HG02759 (cell line): ENCODE data around the gene FHIT.
A peak's percentile ranks its signal among the peaks of the same experiment; 100 is the strongest.
"Not testable (repeated sequence)": the region's sequence is repeated elsewhere in the genome, so short reads cannot be mapped to it uniquely, and the experiment has no call there.

Experiments used
- ATAC-seq: cut with Tn5 transposase; IDR thresholded peaks from one replicate; pipeline ENCODE4 v1.9.1; 2021; ENCODE audit warnings: mild to moderate bottlenecking, moderate library complexity; ENCODE audit not compliant: unreplicated experiment

The FHIT gene

DNA sequence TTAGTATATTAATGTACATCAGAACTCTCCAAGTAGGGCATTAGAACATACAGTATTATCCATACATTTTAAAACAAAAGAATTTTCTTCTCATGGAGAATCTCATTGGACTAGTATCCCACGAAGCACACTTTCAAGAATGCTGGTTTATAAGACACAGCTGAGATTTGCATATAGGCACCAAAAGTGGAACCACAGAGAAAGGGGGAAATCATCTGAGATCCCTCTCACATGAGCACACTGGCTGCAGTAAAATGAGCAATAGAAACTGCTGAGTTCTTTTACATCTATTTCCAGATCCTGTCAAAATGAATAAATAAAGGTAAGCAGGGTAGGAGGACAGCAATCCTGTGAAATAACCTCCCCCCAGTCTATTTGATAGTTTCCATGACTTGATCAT is 665.3 kb downstream of the FHIT start:
- peak; percentile 71 for ATAC-seq

GRCh38 chr3:60584250-60584649 is 667.0 kb downstream of the FHIT start:
- no peak for ATAC-seq

DNA sequence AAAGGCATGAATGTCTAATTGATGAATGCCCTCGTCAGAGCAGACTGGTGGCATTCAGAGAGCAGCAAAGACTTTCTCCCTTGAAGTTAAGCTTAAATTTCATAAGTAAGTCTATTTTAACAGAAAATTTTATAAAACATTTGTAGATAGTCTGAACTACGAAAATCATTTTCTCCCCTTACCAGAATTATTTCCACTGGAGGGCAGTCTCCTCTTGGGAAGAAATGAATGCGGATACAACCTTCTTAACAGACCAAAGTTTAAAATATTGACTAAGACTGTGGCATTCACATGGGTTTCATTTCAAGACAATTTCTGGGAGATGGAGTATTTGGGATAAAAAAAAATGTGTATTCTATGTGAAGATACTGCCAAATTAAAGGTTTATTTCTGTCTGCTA is 669.0 kb downstream of the FHIT start:
- no peak for ATAC-seq

GRCh38 chr3:60580809-60581208 is 670.4 kb downstream of the FHIT start:
- ATAC-seq = no peak

DNA sequence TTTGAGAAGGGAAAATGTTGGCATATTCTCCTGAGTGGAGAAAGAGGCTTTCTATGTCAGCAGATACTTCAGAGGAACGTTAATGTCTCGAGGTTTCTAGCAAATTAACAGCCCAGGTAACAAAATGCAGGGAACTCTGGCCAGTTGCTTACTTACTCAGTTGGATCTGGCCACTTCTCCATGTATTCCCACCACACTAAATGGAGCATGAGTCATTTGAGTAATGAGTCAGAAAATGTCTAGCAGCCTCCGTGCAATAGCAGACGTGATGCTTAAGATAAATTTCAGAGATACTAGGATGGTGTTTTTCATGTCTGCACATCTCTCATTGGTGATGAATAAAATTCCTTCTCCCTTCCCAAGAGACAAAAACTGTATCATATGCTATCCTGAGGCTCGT is 671.5 kb downstream of the FHIT start:
- ATAC-seq = no peak

DNA sequence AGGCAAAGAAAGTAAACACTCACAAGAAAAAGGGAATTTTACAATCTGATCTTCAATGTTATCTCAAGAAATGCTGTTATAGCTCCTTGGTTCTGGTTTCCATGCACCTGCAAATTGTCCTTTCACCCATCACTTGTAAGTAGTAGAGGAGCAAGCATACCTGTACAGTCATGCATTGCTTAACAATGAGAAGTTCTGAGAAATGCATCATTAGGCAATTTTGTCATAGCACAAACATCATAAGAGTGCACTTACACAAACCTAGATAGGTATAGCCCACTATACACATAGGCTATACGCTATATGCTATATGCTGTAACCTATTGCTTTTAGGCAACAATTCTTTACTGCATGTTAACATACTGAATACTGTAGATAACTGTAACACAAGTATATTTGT is 672.3 kb downstream of the FHIT start:
- ATAC-seq = no peak

DNA sequence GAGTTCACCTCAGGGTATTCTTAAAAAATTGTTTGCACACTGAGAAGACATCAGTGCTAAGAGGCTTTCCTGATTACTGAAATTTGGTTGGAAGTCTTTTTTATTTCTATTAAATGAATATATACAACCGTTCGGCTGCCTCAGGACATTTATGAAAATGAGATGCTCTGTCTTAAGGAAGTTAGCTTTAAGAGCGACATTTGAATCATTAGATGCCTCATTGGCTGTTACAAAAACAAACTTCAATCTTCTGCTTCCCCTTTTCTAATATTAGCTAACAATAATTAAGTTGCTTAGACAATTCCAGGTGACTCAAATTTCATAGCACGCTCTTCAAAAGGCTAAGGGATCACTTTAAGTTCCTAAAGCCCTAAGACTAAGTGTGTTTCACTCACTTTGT is 673.7 kb downstream of the FHIT start:
- no peak for ATAC-seq

DNA sequence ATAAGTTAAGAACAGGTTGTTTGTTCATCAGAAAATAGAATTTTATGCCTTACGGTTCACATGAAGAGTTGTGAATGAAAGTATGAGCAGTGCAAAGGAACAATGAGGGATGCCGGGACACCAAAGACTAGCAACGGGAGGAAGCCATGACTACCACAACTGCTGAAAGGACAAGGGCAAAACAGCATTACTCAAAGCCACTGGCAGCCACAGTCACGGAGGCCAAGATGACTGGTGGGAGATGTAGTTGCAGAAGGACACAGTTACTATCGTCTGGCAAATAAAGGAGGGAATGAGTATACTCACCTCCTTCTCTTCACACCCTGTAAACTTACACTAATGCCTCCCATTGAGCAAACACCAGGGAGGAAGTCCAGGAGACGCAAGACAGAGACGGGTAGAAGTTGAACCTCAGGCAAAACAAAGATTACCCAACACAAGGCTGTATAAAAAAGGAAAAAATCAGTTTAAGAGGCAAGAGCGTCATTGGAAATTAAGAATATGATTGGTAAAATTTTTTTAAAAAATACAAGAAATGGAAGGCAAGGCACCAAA is 675.5 kb downstream of the FHIT start:
- ATAC-seq = no peak

- no peak for ATAC-seq
These were observed 677.0 kb downstream of the FHIT start for GRCh38 chr3:60574046-60574769.

DNA sequence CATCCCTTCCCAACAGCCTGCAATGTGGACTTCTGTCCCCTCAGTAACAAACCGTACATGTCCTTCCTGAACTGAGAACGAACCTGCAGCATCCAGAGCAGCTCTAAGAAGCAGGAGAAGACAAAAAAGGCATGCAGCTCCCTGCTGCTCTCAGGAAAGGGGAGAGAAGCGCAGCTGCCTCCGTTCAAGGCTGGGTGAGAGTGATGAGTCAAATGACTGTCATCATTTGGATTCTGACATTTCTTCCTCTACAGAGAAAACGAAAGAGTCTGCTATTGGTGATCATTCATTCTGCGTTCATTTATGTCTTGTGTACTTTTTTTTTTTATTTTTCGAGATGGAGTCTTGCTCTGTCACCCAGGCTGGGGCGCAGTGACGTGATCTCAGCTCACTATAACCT is 677.8 kb downstream of the FHIT start:
- no peak for ATAC-seq

- ATAC-seq = no peak
These were observed 679.7 kb downstream of the FHIT start for GRCh38 chr3:60571511-60571910.

GRCh38 chr3:60557122-60557521 is 694.1 kb downstream of the FHIT start:
- ATAC-seq = no peak

- peak; percentile 92 for ATAC-seq
These were observed 695.4 kb downstream of the FHIT start for GRCh38 chr3:60555686-60556354.

GRCh38 chr3:60553144-60553543 is 698.1 kb downstream of the FHIT start:
- ATAC-seq = no peak

DNA sequence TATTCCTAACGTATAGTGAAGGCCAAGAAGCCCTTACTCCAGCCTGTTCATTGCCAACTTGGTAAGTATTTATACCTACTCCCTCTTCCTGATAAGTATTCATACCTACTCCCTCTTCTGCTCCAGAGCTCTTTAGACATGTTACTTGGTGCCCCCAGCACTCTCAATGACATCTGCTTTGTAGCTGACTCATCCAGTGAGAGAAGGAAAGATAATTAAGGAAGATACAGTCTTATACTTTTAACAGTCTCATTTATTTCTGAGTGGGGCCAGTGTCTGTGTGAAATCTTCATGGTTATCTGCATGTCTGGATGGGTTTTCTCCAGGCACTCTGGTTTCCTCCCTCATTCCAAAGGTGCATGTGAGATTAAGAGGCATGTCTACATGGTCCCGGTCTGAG is 698.7 kb downstream of the FHIT start:
- ATAC-seq = no peak

- no peak for ATAC-seq
These were observed 699.6 kb downstream of the FHIT start for GRCh38 chr3:60551455-60552209.

DNA sequence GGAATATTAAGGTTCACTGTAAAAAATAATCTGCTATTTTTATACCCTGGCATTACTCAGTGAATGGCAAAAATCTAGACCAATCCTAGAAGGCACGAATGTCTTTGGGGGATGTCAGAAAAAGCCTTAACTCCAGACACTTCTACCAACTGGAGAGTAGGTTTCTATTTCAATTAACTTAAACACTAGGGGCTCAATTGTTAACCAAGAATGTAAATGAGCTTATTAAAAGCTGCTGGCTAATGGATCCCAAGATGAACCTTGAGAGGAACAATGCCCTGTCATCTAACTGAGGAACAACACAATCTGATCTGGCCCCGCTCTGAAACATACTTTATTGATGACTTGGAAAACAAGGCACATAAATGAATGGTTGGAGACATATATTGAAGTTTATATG is 701.4 kb downstream of the FHIT start:
- no peak for ATAC-seq

- no peak for ATAC-seq
These were observed 708.3 kb downstream of the FHIT start for GRCh38 chr3:60542995-60543394.

- ATAC-seq = not testable (repeated sequence)
These were observed 711.9 kb downstream of the FHIT start for GRCh38 chr3:60539394-60539793.

DNA sequence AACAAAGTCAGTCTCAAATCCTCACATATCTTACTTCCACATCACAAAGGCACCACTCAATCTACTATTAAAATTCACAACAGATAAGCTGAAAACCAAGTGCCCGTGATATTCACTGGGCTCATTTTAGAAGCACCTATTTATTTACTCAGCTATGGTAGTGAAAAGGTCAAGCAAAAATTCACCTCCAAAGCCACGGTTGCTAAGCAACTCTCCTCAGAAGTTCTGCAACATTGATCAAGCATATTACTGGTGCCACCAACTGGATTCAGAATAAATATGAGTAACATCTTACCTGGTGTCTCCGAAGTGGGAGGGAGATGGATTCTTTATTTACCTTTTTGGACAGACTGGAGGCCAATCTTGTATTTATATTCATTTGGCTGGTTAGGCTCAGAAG is 714.8 kb downstream of the FHIT start:
- peak; percentile 93 for ATAC-seq

DNA sequence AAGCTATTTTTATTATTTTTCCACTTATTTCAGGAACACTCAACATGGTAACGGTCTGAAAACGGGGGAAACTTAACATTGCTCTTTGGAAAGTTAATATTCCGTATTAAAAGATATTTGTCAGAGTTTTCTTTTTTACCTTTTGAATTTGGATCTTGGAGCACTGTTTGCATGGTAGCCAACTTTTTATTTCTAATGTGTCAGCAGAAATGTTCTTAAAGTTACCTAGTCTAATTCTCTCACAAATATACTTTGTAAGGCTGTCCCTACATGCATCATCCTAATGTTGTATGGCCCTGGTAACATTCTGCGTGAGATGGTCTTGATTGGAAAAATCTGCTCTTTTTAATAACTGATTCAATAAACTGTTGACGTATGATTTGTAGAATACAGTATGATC is 719.5 kb downstream of the FHIT start:
- ATAC-seq = no peak

DNA sequence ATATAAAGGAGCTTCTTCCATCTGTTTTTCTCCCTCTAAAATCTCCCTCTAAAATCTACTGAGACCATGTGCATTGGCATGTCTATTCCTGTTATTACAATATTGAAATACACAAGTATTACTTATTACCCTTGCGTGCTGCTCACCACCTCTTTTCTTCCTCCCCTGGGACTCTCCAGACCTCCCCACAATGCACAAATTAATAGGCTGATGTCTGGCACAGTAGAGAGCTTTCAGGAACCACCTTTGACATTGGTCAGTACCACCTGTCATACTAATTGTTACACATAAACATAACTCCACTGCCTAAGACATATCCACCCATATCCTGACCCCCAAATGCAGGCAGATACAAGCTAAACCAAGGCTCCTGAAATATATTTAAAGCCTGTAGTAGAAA is 722.6 kb downstream of the FHIT start:
- ATAC-seq = peak; percentile 81
